GM04503 (cell line): ENCODE results near the gene ABCA3.
A peak's percentile ranks its signal among the peaks of the same experiment; 100 is the strongest.
"Not testable (repeated sequence)": the region's sequence is repeated elsewhere in the genome, so short reads cannot be mapped to it uniquely, and the experiment has no call there.

Experiments
- DNase-seq: peaks from one replicate; pipeline ENCODE4 v3.0.0-alpha.2; 2012; ENCODE audit warnings: low read depth

The ABCA3 gene

DNA sequence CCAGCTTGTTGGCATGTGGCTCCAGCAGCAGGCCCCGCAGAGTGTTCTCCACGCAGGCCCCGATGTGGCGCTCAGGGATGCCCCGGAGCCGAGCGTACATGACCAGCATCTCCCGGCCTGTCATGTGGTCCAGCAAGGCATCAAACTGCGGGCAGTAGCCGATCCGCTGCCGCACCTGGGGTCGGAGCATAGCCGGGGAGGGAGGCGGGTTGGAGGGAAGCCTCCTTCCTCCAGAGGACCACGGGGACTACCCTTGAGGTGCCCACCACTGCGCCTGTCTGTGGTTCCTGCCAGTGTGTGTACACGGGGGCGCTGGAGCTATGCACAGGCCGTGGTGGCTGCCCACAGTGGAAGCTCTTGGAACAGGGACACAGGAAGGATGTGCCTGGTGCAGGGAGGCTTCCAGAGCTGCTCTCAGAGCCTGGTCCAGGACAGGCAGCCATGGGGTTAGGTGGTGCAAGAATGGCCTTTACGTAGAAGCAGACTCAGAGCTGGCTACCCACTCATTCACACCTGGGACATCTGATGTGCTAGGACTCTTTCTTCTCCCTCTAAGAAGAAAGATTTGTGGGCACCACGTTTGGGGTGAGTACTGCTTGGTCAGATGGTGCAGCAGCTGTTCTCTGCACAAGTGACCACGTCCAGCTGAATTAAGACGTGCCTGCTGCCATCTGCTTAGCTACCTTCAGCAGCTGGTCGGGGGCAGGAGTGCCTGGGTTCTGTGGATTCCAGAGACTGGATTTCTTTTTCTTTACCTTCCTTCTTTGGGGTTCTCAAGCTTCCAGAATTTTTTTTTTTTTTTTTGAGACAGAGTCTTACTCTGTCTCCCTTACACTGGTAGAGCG, 61.4 kb downstream of the ABCA3 start:
- no peak for DNase-seq

DNA sequence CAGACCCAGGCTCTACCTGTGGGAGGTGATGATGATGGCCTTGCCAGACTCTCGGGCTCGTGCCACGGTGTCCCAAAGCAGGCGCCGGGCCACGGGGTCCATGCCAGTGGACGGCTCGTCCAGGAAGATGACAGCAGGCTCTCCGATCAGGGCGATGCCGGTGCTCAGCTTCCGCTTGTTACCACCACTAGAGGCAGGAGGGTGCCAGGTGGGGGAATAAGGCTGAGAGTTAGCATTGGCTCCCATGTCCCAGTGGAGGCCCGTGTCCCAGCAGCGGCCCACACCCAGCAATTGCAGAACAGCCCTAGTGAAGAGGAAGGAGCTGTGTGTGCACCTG, 62.3 kb downstream of the ABCA3 start:
- DNase-seq = no peak

DNA sequence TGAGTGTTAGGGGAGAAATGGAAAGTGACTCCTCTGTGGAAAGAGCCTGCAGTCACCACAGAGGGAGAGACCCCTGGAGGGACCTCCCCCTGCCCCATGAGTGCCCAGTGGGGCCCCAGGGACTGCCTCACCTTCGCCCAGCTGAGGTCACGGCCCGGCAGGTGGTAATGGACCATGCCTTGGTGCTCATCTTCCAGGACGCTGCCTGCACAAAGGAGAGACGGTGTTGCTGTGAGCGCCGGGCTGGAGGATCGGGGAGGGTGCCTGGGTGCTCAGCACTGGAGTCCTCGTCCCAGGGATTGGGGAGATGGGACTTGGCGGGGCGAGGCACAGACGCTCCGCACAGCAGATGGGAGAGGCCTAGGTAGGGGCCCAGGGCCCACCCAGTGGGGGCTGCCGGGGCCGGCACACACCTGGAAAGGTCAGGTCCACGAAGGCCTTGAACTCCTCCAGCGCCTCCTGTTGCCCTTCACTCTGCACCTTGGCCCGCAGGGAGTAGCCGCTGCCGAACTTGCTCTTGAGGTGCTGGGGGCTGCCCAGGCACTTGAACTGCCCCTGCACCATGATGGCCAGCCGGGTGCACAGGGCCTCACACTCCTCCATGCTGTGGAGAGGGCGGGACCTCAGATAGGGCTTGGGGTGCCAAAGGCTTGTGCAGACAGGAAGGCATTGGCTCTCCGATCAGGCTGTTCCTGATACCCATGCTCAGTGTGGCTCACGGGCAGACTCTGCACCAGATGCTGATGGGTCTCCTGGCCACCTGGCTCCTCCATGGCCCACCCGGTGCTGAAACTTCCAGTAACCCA, 62.9 kb downstream of the ABCA3 start:
- no peak for DNase-seq

DNA sequence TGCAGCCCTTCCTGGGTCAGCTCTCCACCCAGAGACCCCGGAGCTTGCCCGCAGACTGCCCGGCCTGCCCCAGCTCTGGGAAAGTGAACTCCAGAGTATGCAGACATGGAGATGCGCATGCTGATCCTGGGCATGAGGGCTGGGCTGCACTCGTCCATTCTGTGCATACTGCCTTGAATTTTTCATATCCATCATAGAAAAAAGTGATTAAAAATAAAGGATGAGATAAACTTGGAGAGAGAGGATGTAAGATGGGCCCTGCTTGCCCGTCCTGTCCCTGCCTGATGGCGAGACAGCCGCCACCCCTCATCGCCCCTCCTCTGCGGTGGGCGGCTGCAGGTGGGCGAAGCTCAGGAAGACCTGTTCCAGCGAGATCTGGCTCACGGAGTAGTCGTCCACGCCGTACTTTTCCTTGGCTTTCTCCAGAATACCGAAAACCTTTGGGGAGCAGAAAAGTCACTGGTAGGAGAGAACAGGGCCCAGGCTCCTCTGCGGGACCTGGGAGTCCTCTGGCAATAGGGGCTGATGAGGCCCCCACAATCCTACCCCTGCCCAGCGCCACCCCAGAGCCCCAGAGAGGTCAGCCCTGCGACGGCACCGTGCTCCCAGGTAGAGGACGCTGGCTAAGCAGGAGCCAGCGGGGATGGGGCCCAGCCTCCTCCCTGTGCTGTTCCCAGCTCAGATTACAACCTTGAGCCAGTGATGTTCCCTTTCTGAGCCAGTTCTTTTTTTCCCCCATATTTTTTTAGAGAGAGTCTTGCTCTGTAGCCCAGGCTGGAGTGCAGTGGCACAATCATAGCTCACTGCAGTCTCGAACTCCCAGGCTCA, 63.9 kb downstream of the ABCA3 start:
- DNase-seq = no peak

DNA sequence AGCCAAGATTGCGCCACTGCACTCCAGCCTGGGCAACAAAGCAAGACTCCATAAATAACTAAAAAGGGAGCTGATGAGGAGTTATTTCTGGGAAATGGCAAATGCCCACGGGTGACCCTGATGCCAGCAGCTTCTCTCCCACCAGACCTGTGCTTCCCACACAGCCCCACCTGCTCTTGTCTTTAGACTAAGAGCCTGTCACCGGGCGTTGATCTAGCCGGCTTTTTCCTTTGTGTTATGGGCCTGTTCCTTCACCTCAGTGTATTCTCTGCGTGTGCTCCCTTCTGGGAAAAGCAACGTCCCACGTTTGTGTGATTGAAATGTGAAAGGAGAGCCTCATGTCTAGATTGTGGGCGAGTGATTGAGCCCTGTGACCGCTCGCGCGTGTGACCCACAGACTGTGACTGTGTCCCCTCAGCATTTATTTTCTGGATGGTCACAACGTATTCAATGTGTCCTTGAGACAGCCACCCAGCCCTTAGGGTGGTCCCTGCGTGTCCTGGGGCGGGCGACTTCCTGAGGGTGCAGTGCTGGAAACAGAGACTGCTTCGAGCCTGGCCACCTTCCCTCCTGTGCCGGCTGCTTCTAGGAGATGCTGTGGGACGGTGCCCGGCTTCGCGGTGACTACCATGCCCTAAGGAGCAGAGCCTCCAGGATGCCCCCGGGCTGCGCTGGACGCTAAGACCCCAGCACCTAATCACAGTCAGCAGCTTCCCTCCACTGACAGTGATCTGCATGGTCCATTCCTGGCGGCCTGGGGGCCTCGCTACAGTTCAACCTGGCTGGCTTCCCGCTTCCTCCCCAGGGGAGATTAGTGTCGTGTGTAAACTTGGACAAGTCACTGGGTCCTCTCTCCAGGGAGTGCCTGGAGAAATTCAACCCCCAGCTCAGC, 64.8 kb downstream of the ABCA3 start:
- DNase-seq = no peak

DNA sequence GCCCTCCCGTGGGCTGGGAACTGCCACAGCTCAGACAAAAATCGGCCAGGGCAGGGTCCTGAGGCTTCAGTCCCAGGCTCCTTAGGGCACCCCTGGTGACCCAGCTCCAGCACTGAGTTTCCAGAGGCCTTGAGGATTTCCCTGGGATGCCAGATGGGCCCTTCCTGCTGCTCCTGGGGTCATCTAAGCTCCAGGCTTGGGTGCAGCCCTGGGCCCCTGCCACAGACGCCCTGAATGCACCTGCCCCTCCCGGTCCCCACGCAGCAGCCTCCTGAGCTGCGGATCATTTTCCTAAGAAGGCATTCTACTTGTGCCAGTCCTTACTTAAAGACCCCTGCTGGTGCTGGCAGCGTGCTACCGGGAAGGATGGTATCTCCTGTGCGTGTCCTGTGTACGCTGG, 66.6 kb downstream of the ABCA3 start:
- DNase-seq = no peak

DNA sequence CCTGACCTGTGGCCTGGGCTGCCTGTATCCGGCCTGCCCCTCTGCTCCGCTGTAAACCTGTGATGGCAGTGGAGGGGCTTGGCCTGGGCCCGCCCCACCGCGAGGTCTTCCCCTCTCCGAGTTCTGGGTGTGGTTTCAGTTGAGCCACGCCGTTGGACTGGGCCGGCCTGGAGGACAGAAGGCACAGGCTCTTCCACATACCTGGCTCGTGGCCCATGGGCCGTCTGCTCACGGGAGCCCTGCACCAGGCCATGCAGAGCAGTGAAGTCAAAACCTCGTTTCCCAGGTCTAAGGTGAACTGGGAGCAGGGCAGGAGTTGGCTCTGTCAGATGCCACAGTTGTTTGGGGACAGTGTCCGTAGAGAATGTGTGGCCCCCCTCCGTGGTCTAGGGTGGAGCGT, 67.0 kb downstream of the ABCA3 start:
- DNase-seq = no peak

DNA sequence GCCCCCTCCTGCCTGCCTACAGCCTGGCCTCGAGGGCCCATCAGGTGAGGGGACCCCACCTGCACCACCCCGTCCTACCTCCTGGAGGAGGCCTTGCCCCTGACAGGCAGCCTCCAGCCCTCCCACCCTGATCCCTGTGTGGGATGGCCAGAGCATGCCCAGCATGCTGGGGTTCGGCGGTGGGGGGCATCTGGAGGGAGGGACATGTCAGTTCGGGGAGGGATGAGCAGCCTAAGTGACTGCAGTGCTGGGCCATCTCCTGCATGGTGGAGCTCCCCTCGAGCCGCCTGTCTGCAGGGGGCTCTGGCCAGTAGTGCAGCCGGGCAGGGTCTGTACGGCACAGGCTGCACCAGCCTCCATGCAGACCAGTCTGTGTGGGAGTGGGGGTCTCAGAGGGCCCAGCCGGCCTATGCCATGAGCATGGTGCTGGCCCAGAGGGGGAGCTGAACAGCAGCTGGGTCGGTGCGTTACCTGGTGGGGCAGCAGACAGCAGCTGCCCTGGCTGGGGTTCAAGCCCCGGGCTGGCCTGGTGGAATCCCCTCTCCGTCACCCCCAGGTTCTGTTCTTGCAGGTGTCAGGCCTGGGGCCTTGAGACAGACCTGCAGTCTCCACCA, 68.6 kb downstream of the ABCA3 start:
- no peak for DNase-seq

DNA sequence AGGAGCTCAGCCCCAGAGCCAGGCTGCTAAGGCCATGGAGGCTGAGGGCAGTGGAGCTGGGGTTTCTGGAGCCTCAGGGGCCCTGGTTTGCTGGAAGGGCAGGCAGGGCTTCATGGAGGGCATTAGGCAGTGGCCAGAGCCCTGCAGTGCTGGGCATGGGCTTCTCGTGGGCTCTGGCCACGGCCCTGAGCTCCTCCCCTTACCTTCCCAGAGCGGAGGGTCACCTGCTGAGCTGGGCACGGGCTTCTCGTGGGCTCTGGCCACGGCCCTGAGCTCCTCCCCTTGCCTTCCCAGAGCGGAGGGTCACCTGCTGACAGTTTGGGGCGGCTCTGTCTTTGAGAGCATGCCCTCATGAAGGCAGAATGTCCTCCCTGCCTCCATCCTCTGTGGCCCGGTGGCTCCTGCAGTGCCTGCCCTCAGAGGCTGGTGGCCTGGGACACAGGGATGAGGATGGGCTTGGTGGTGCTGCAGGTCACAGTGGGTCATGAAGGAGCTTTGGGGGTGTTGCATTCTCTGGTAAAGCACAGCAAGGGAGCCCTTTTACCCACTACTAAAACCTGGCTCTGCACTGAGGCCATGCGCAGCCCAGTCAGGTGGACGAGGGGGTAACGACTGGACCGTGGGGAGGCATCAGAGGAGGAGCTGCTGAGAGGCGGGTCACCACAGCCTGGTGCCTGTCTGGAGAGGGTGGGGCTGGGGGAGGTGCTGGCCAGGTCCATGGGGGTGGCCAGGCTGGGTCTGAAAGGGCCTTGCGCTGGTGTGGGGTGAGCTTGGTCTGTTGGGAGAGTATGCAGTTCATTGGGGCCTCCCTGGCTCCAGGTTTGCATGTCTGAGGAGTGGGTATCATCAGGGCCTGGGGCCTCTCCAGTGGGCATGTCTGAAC, 69.7 kb downstream of the ABCA3 start:
- DNase-seq = no peak

DNA sequence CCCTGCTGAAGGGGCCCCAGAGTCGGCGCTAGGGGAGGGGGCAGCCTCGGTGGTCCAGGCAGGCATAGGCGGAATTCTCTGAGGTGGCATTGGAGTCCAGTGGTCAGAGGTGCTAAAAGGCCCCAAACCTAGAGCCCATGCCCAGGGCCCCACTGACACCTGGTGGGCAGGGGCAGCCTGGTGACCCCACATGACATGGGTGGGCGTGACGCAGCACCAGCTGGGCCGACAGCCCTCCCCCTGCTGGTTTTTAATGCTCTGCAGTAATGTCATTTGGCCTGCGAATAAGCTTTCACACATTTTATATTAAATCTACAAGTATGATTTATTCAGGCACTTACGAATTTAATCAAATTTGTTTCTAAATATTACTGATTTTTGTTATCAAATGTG, 70.5 kb downstream of the ABCA3 start:
- no peak for DNase-seq

DNA sequence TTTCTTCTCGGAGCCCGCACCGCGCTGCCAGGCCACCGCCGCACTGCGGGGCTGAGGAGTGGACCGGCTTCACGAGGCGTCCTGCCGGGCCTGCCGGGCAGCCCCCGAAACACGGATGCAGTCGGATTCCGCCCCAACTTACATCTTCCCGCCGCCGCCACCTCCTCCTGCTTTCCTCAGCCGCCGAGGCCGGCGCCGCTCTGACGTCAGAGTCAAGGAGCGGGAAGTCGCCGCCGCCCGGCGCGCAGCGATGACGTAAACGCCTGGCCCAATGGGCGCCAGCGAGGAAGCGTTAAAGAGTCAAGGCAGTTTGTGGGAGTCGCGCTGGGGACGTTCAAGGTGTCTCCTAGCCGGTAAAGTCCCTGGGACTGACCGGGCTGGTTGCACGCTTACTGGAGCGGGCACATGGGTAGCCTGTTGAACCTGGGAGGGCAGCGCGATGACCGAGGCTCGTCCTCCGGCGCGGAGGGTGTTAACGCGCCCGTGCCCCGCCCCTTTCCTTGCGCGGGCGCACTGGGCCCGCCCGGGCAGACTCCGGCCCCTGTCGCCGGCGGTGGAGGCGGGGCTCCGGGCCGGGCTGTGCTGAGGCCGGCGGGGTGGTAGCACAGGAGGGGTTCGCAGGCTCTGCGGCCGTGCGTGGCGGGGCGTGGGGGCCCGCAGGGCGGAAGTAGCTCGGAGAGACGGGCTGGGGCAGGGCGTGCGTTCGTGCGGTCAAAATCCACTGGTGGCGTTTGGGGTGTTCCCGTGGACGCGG, 72.4 kb downstream of the ABCA3 start, which contains the start of gene RNPS1:
TSS of gene RNPS1 (minus strand) at position 214 of the 754 bp plus-strand sequence. CDS start 3,483 bp downstream, outside the sequence.
- DNase-seq = peak; percentile 74

DNA sequence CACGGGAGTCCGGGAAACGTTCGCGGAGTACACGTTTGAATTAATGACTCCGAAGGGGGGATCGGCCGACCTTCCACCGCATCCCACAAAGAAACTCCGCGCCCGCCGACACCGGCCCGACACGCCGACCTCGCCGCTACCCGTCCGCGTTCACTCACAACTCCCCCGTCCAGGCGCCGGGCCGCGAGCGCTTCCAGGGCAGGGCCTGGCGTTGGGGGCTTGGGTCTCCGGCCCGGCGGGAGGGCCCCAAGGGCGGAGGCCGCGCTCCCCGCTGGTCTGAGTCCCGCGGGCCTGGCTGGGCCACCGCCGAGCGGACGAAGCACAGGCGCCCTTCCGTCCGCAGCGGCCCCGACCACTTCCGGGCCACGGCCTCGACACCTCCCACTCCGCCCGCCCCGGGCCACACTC, 73.0 kb downstream of the ABCA3 start:
- not testable (repeated sequence) for DNase-seq

DNA sequence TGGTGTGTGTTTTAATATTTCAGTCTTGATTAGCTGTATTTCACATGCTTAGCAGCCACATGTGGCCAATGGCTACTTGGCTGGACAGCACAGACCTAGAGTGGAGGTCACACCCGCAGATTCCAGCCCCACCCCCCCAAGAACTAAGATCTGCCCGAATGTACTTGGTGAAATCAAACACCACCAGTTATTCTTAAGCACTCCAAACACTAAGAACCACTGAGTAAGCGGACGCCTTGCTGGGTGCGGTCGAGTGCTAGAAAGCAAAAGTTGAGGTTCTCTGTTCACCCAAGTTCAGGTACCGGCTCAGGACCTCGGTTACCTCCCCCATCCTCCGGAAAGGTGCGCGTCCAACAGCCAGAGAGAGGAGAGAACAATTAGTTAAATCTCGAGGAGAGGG, 73.6 kb downstream of the ABCA3 start:
- DNase-seq = not testable (repeated sequence)

DNA sequence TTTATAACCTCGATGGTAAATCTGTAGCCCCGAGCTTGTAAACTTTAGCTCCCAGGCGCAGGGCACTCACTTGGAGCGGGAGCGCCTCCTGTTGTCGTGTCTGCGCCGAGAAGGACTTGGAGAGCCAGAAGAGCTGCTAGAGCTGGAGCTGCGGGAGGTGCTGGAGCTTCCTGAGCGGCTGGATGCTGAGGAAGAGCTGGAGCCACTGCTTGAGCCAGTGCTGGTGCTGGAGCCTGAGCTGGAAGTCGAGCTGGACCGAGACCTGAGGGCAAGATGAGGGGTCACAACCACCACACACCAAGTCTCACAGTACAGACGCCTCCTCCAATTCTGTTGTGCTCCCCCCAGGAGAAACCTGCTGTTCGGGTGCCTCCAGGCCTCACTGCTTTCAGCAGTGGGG, 77.5 kb downstream of the ABCA3 start:
- DNase-seq = not testable (repeated sequence)

DNA sequence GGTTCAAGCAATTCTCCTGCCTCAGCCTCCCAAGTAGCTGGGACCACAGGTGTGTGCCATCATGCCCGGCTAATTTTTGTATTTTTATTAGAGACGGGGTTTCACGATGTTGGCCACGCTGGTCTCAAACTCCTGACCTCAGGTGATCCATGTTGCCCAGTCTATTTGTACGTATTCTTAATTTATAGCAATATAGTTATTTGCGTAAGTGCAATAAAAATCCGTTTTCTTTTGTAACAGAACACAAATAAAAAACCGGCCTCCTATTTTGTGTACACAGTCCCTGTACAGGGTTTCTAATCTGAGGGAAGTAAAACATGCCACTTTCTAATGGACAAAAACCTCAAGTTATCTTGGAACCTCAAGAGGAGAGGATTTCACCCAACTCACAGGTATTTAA, 80.3 kb downstream of the ABCA3 start:
- no peak for DNase-seq

DNA sequence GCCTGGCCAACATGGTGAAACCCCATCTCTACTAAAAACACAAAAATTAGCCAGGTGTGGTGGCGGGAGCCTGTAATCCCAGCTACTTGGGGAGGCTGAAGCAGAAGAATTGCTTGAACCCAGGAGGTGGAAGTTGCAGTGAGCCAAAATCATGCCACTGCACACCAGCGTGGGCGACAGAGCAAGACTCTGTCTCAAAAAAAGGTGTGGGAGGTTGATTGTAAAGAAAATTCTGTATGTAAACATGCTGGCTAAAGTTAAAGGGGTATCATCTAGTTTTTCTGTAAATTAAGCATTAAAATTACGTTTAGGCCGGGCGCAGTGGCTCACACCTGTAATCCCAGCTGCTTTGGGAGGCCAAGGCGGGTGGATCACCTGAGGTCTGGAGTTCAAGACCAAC, 82.0 kb downstream of the ABCA3 start:
- not testable (repeated sequence) for DNase-seq

DNA sequence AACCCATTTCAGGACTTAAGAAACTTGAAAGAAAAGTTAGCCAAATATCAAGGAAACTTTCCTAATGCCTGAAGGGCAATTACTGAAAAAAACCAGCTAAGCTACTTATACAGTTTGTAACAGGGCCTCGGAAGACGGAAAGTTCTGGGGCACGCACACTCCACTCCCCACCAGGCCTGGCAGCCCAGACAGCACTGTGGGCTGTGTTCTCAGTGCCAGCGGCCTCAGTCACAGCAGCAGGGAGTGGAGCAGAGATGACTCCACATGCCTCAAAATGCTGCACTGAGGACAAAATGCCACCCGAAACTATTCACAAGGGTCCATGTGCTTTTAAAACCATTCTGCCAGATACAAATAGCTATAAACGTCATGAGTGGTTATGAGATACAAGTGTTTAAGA, 82.8 kb downstream of the ABCA3 start:
- no peak for DNase-seq

DNA sequence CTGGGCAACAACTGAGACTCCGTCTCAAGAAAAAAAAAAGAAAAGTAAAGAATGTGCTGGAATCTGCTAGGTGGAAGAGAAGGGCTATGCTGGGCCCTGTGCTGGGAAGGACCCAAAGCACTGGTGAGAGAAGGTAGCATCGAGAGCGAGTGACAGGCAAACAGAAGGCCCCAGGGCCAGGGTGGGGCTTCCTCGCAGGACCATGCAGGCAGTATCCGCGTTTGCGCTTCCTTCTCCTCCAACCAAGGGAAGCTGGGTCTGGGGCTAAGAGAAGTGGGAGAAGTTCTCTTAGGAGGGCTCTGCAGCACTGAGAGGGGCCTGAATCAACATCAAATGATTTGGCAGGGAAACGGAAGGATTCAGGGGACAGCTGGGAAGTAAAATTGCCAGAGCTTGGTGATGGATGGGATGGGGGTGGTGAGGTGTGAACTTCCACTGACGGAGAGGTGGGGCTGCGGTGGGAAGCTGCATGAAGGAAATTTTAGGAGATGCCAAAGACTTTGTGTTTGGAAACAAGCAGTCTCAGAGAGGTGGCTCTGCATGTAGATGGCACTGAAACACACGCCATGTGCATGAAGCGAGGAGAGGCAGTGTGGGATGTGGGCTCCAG, 83.9 kb downstream of the ABCA3 start:
- DNase-seq = no peak

DNA sequence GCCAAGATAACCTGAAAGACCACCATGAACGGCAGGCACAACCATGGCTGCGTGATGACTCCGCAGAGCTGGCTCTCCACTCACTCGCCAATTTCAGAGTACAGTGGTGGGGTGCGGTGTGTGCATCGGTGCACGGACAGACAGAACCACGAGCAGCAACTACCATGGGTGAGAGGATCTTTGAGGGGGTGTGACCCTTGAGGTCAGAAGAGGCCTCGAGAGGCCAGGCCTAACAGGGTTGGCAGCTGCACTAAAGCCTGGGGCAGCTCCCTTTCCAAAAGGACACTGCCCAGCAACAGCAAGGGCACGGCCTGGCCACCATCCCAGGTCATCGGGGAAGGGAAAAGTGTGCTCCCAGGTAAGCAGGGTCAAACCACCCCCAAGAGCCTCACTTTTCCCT, 87.2 kb downstream of the ABCA3 start:
- DNase-seq = no peak
